GM21515 (cell line): Measurements from ENCODE around the gene CLMN.

Experiments used
- ATAC-seq: cut with Tn5 transposase; IDR thresholded peaks from one replicate; pipeline ENCODE4 v1.9.1; 2021; ENCODE audit not compliant: unreplicated experiment

CLMN gene

GRCh38 chr14:95264271-95264973 lies 55.3 kb downstream of the CLMN start:
- ATAC-seq: no peak

- no peak for ATAC-seq
Measured at GRCh38 chr14:95263527-95264231, 56.0 kb downstream of the CLMN start.

- ATAC-seq: no peak
Measured at GRCh38 chr14:95262511-95262891, 57.2 kb downstream of the CLMN start.

GRCh38 chr14:95261616-95262510 lies 57.8 kb downstream of the CLMN start:
- ATAC-seq: no peak

- ATAC-seq: no peak
Measured at GRCh38 chr14:95260537-95261361, 59.0 kb downstream of the CLMN start.

- no peak for ATAC-seq
Measured at GRCh38 chr14:95258754-95259593, 60.7 kb downstream of the CLMN start.

GRCh38 chr14:95258156-95258555 lies 61.6 kb downstream of the CLMN start:
- no peak for ATAC-seq

GRCh38 chr14:95257521-95257920 lies 62.2 kb downstream of the CLMN start:
- ATAC-seq: no peak

- no peak for ATAC-seq
Measured at GRCh38 chr14:95256776-95257060, 63.0 kb downstream of the CLMN start.

- ATAC-seq: no peak
Measured at GRCh38 chr14:95256002-95256775, 63.5 kb downstream of the CLMN start.

- peak; percentile 50 for ATAC-seq
Measured at GRCh38 chr14:95255487-95255886, 64.2 kb downstream of the CLMN start.

GRCh38 chr14:95255013-95255412 lies 64.7 kb downstream of the CLMN start:
- peak; percentile 54 for ATAC-seq

GRCh38 chr14:95254288-95254687 lies 65.4 kb downstream of the CLMN start:
- no peak for ATAC-seq

GRCh38 chr14:95253039-95253630 lies 66.6 kb downstream of the CLMN start:
- ATAC-seq: no peak

GRCh38 chr14:95252219-95252618 lies 67.5 kb downstream of the CLMN start:
- no peak for ATAC-seq

- no peak for ATAC-seq
Measured at GRCh38 chr14:95250936-95251335, 68.8 kb downstream of the CLMN start.

GRCh38 chr14:95250140-95250769 lies 69.5 kb downstream of the CLMN start:
- no peak for ATAC-seq

- ATAC-seq: no peak
Measured at GRCh38 chr14:95248432-95248831, 71.3 kb downstream of the CLMN start.

GRCh38 chr14:95246870-95247269 lies 72.8 kb downstream of the CLMN start:
- ATAC-seq: no peak
